Fibroblast of mammary gland (primary cell): ENCODE results near the gene TNFAIP3.
A peak's percentile ranks its signal among the peaks of the same experiment; 100 is the strongest.

Experiments
- DNase-seq: peaks from one replicate; pipeline ENCODE4 v3.0.0-alpha.2; 2010; ENCODE audit warnings: low read depth
- H3K4me3 ChIP-seq: 2 replicates; pipeline ENCODE4 v1.5.1; 2011; ENCODE audit warnings: low read depth, mild to moderate bottlenecking, low read length, moderate library complexity; ENCODE audit not compliant: control insufficient read depth
- CTCF ChIP-seq: conservative IDR thresholded peaks from 2 replicates; pipeline ENCODE4 v1.5.1; 2011; ENCODE audit warnings: low read depth, low read length, inconsistent platforms; ENCODE audit not compliant: control insufficient read depth, insufficient read depth

The TNFAIP3 gene

GRCh38 chr6:137901454-137901853 is 34.4 kb downstream of the TNFAIP3 start:
- TF ChIP-seq CTCF, result no peak
- H3K4me3 ChIP-seq, result no peak overlapping the region
- no peak for DNase-seq

- no peak for DNase-seq
- no peak for TF ChIP-seq CTCF
- H3K4me3 ChIP-seq, result no peak overlapping the region
Observed at GRCh38 chr6:137902699-137903098, 35.6 kb downstream of the TNFAIP3 start.

DNA sequence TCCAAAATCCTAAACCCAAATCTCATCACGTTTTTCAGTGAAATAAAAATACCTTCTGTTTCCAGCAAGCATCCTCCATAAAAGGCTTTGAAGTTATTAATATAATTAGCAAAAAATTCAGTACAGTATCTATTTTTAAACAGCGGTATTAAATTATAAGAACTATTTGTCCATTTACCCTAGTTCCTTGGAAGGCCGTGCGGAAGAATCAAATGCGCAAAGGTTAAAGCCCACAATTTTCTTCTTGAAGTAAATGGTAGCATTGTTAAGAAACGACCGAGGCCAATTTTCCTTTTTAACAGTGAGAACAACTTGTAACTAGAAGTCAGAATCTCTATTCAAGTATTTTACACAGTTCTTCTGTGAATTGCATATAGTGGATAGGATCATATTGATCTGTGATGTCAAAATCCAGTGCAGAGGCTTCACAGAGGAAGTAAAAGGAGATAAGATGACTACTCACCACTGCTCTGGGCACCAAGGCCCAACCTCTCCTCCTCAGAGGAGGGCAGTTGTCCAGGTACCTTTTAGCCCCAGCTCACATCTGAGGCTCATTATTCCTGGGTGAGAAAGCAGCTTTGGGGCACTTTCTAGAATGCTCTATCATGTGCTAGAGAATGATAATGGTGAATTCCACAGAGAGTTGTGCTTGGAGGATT is 36.3 kb downstream of the TNFAIP3 start:
- TF ChIP-seq CTCF, result no peak
- H3K4me3 ChIP-seq, result no peak overlapping the region
- no peak for DNase-seq

DNA sequence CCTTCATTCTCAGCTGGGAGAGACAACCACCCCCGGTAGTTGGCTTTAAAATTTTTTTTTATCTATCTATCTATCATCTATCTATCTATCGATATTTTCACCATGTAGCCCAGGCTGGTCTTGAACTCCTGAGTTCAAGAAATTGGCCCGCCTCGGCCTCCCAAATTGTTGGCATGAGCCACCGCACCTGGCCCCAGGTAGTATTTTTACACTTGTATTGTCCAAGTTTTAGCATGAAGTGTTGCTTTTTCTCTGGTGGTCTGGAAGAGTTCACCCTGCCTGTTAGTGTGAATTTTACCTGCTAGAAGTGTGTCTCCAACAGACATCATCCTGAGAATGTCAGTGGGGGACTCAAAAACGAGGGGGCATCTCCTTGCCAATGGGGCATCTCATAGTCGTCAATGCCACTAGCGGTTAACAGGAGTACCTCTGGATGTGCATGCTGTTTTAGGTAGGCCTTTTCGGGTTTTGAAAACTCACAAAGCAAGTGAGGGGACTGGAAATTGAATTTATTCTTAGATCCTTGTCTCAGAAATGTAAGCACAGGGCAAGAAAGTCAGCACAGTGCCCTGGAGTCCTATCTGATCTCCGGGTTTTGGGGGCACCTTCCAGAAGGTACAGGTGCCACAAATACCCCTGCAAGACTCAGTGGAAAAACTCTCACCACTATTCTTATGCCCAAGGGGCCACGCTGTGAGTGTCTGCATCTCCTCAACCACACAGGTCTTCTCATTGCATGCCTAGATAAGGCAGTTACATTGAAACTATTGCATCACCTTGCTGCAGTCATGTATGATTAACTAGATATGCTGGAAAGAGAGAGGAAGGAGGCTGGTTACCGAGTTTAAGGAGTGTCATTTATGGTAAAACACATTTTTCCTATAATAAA is 37.1 kb downstream of the TNFAIP3 start:
- peak; percentile 58 for DNase-seq
- no peak overlapping the region for H3K4me3 ChIP-seq
- no peak for TF ChIP-seq CTCF

GRCh38 chr6:137904822-137905617 is 38.0 kb downstream of the TNFAIP3 start:
- no peak for DNase-seq
- no peak for TF ChIP-seq CTCF
- no peak overlapping the region for H3K4me3 ChIP-seq

DNA sequence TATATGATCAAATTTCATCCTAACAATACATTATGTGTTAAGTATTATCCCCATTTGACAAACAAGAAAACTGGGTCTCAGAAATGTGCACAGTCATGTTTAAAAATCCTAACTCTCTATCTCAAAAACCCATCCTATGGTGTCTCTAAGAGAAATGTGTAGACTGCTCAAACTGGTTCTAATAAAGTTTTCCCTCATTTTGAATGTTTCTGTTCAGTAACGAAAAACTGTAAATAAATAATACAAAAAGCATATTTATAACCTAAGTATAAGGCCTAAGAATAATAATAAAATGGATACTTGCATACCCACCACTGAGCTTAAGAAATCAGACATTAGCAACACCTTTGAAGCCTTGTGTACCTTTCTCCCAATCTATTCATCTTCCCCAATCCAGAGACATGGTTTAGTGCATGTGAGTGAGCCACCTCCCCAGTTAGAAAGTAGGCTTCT is 39.0 kb downstream of the TNFAIP3 start:
- H3K4me3 ChIP-seq, result no peak overlapping the region
- no peak for TF ChIP-seq CTCF
- no peak for DNase-seq
